ENCODE data around the gene AOC1. TPM values are rescaled to one million over a fixed set of nuclear protein-coding genes. Genes with fewer than 3 reads are reported as not detected.

Gene AOC1, protein sequence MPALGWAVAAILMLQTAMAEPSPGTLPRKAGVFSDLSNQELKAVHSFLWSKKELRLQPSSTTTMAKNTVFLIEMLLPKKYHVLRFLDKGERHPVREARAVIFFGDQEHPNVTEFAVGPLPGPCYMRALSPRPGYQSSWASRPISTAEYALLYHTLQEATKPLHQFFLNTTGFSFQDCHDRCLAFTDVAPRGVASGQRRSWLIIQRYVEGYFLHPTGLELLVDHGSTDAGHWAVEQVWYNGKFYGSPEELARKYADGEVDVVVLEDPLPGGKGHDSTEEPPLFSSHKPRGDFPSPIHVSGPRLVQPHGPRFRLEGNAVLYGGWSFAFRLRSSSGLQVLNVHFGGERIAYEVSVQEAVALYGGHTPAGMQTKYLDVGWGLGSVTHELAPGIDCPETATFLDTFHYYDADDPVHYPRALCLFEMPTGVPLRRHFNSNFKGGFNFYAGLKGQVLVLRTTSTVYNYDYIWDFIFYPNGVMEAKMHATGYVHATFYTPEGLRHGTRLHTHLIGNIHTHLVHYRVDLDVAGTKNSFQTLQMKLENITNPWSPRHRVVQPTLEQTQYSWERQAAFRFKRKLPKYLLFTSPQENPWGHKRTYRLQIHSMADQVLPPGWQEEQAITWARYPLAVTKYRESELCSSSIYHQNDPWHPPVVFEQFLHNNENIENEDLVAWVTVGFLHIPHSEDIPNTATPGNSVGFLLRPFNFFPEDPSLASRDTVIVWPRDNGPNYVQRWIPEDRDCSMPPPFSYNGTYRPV
- total RNA-seq (2014; rRNA removed) = not detected in 2 replicates
- Bru-seq, nascent RNA = not detected
- BruChase-seq, experiment 1, labeled RNA remaining after a 6-hour chase = not detected
- not detected for BruChase-seq, experiment 2, labeled RNA remaining after a 2-hour chase
- long read RNA-seq = 0 reads

DNA sequence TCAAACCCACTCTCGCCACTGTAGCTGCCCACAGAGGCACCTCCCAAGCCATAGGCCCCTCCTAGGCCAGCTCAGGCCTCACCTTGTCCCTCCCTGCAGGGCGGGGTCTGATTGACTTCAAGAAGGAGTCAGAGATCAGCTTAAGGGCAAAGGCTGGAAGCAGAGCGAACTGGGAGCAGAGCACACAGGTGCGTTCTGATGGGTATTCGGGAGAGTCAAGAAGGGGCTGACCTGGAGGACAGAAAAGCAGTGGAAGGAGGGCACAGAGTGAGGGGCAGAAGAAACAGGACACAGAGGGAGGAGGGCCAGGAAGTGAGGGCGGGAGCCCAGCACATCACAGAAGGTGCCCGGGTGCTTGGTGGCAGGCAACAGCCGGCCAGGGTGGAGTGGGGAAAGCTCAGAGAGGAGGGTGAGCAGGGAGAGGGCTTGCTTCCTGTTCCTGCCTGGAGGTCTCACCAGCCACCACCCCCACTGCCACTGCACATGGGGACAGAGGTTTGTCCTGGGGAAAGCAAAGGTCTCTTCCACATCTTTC lies at the start of gene AOC1:
AOC1 (plus strand) TSS at position 147 of the 535 bp plus-strand sequence. CDS start 3,954 bp downstream, outside the sequence.
- no peak within 1 kb of the TSS for H3K9ac ChIP-seq (ENCODE audit: low read length)
- peaks cover 70% of the 10 kb centered on the region for H3K27me3 ChIP-seq (ENCODE audit: low read length)
- ATAC-seq (no peak), DNase-seq (no peak)
- H3K4me3 ChIP-seq (ENCODE audit: low read length) = no peak within 1 kb of the TSS
- no peaks in the 10 kb centered on the region for H3F3A ChIP-seq (ENCODE audit: low read length, unreplicated experiment)
- no peaks in the 10 kb centered on the region for H3K79me2 ChIP-seq (ENCODE audit: low read length)
- POLR2A ChIA-PET (ENCODE audit: unreplicated experiment) = no interaction called here
- no TSS peak for BruUV-seq (replicated peaks)
- no peak within 1 kb of the TSS for H3K4me2 ChIP-seq (ENCODE audit: low read length)
- no peaks in the 10 kb centered on the region for H3K9me2 ChIP-seq (replicated peaks; ENCODE audit: low read length)
- TF ChIP-seq EZH2 (IDR thresholded peaks at IDR 0.05; ENCODE audit: low read length, unreplicated experiment) (no peak), EZH2phosphoT487 (IDR thresholded peaks at IDR 0.05; ENCODE audit: borderline replicate concordance, low read length) (no peak)
- TF ChIP-seq, protein P1, sequence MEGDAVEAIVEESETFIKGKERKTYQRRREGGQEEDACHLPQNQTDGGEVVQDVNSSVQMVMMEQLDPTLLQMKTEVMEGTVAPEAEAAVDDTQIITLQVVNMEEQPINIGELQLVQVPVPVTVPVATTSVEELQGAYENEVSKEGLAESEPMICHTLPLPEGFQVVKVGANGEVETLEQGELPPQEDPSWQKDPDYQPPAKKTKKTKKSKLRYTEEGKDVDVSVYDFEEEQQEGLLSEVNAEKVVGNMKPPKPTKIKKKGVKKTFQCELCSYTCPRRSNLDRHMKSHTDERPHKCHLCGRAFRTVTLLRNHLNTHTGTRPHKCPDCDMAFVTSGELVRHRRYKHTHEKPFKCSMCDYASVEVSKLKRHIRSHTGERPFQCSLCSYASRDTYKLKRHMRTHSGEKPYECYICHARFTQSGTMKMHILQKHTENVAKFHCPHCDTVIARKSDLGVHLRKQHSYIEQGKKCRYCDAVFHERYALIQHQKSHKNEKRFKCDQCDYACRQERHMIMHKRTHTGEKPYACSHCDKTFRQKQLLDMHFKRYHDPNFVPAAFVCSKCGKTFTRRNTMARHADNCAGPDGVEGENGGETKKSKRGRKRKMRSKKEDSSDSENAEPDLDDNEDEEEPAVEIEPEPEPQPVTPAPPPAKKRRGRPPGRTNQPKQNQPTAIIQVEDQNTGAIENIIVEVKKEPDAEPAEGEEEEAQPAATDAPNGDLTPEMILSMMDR (conservative IDR thresholded peaks at IDR 0.05; ENCODE audit: low read depth, low read length) = no peak
- H3K9me3 ChIP-seq (ENCODE audit: low read length) = no peaks in the 10 kb centered on the region
- H2AFZ ChIP-seq (ENCODE audit: low read length) = no peak within 1 kb of the TSS
- intact Hi-C loops (cut with micrococcal nuclease) = no loop called here
- H3K27ac ChIP-seq (ENCODE audit: low read length) = no peak within 1 kb of the TSS
- CTCF ChIA-PET = no interaction called here
- H4K20me1 ChIP-seq (ENCODE audit: low read length) = no peaks in the 10 kb centered on the region
- H3K4me1 ChIP-seq (ENCODE audit: insufficient read depth, low read length) = no peaks in the 10 kb centered on the region
- no peaks in the 10 kb centered on the region for H3K36me3 ChIP-seq (ENCODE audit: low read depth, low read length)

DNA sequence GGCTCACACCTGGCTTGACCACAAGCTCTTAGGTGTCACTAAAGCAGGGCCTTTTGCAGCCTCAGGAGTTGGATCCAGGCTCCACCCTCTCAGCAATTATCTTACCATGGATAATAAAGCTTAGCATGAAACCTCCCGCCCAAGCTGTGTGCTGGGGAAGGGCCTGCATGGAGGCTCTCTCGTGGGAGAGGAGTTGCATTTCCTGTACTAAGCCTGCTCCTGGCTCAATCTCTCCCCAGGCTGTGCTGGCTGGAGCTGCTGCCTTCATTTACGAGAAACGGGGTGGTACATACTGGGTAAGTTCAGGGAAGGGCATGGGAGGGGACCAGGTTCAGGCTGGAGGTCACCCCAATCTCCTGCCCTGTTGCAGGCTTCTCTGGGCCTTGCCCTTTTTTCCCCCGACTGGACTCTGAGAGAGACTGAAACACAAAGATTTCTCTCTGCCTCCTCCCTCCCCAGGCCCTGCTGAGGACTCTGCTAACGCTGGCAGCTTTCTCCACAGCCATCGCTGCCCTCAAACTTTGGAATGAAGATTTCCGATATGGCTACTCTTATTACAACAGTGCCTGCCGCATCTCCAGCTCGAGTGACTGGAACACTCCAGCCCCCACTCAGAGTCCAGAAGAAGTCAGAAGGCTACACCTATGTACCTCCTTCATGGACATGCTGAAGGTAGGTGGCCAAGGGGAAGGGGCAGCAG lies 49.0 kb upstream of the AOC1 start:
- ChIA-PET CTCF (no interaction called here), POLR2A (ENCODE audit: unreplicated experiment) (no interaction called here)
- Histone ChIP-seq H3K9ac (ENCODE audit: low read length) (no peak overlapping the region), H3K4me1 (ENCODE audit: insufficient read depth, low read length) (no peaks in the 10 kb centered on the region), H3K27me3 (ENCODE audit: low read length) (peaks cover 59% of the 10 kb centered on the region), H3K4me3 (ENCODE audit: low read length) (no peak overlapping the region), H3K9me3 (ENCODE audit: low read length) (no peaks in the 10 kb centered on the region), H3K4me2 (ENCODE audit: low read length) (no peak overlapping the region), H3K79me2 (ENCODE audit: low read length) (no peaks in the 10 kb centered on the region), H3K9me2 (replicated peaks; ENCODE audit: low read length) (no peaks in the 10 kb centered on the region), H4K20me1 (ENCODE audit: low read length) (no peaks in the 10 kb centered on the region), H3K36me3 (ENCODE audit: low read depth, low read length) (no peaks in the 10 kb centered on the region), H3F3A (ENCODE audit: low read length, unreplicated experiment) (no peaks in the 10 kb centered on the region), H2AFZ (ENCODE audit: low read length) (no peak overlapping the region), H3K27ac (ENCODE audit: low read length) (no peak overlapping the region)
- DNase-seq (no peak), ATAC-seq (no peak)
- no TSS peak for BruUV-seq (replicated peaks)
- intact Hi-C loops (cut with micrococcal nuclease) = no loop called here
- TF ChIP-seq EZH2phosphoT487 (IDR thresholded peaks at IDR 0.05; ENCODE audit: borderline replicate concordance, low read length) = no peak
- no peak for TF ChIP-seq EZH2 (IDR thresholded peaks at IDR 0.05; ENCODE audit: low read length, unreplicated experiment)
- TF ChIP-seq, protein P1 (conservative IDR thresholded peaks at IDR 0.05; ENCODE audit: low read depth, low read length) = no peak

Measured in PC-3 (cell line).